SU-DHL-6 (cell line): Measurements from ENCODE around the gene CCKAR.

ENCODE experiments used
- H2AFZ ChIP-seq: fragments of 200-600 bp; sonication (generic); 2 replicates; pipeline ENCODE4 v1.6.1; 2014; ENCODE audit warnings: low read depth, mild to moderate bottlenecking, moderate library complexity, mixed read lengths, antibody characterized with exemption, low read length; ENCODE audit not compliant: severe bottlenecking
- H3F3A ChIP-seq: fragments of 200-600 bp; shearing (Covaris generic); 2 replicates; pipeline ENCODE4 v1.6.0; 2016; ENCODE audit warnings: antibody characterized with exemption, mild to moderate bottlenecking; ENCODE audit not compliant: insufficient read depth
- H3K27ac ChIP-seq: fragments of 200-600 bp; sonication (generic); 2 replicates; pipeline ENCODE4 v1.5.1; 2016; ENCODE audit warnings: low read depth, mild to moderate bottlenecking, low read length, moderate library complexity, mixed read lengths
- H3K27me3 ChIP-seq: fragments of 200-600 bp; sonication (generic), shearing (Covaris generic); 2 replicates; pipeline ENCODE4 v1.6.0; 2014; ENCODE audit warnings: mild to moderate bottlenecking, low read length
- H3K36me3 ChIP-seq: fragments of 200-600 bp; sonication (generic); 2 replicates; pipeline ENCODE4 v1.6.1; 2014; ENCODE audit warnings: mild to moderate bottlenecking, low read length, mixed read lengths
- H3K4me2 ChIP-seq: fragments of 300-600, 200-600 bp; shearing (Covaris generic), sonication (generic); 2 replicates; pipeline ENCODE4 v1.6.0; 2014; ENCODE audit warnings: low read length, low read depth, mild to moderate bottlenecking; ENCODE audit not compliant: poor library complexity, severe bottlenecking
- H3K4me3 ChIP-seq: fragments of 200-600 bp; sonication (generic); 2 replicates; pipeline ENCODE4 v1.5.1; 2014; ENCODE audit warnings: antibody characterized with exemption, low read length, mild to moderate bottlenecking, mixed read lengths; ENCODE audit not compliant: insufficient read depth, poor library complexity, severe bottlenecking
- H3K79me2 ChIP-seq: fragments of 200-600 bp; sonication (generic); 2 replicates; pipeline ENCODE4 v1.6.1; 2014; ENCODE audit warnings: mild to moderate bottlenecking, low read length, moderate library complexity; ENCODE audit not compliant: insufficient read depth
- H3K9ac ChIP-seq: fragments of 200-600 bp; sonication (generic); 2 replicates; pipeline ENCODE4 v1.7.0; 2014; ENCODE audit warnings: mild to moderate bottlenecking, low read length
- H3K9me2 ChIP-seq: fragments of 200-600 bp; sonication (generic); replicated peaks from 2 replicates; pipeline ENCODE4 v1.6.1; 2014; ENCODE audit warnings: low read length; ENCODE audit not compliant: insufficient read depth
- H3K9me3 ChIP-seq: fragments of 200-600 bp; sonication (generic); 2 replicates; pipeline ENCODE4 v1.6.1; 2014; ENCODE audit warnings: low read length, mixed read lengths; ENCODE audit not compliant: insufficient read depth
- H4K20me1 ChIP-seq: fragments of 200-600 bp; sonication (generic); 2 replicates; pipeline ENCODE4 v1.6.1; 2014; ENCODE audit warnings: low read depth, mild to moderate bottlenecking, antibody characterized with exemption, low read length, moderate library complexity, mixed read lengths
- CTCF ChIP-seq: fragments of 200-600 bp; sonication (generic); IDR thresholded peaks from one replicate; pipeline ENCODE4 v1.5.1; 2017; ENCODE audit warnings: antibody characterized with exemption, mild to moderate bottlenecking, low read length, moderate library complexity; ENCODE audit not compliant: insufficient read depth, poor library complexity, severe bottlenecking
- EZH2phosphoT487 ChIP-seq: fragments of 200-600 bp; sonication (generic), shearing (Covaris generic); conservative IDR thresholded peaks from 2 replicates; pipeline ENCODE4 v1.6.1; 2018; ENCODE audit warnings: mild to moderate bottlenecking, antibody characterized with exemption, low read length, moderate library complexity, mixed read lengths

CCKAR gene

GRCh38 chr4:26509681-26510333 is 19.5 kb upstream of the CCKAR start:
- Histone ChIP-seq H2AFZ (no peak overlapping the region), H3K9me2 (no peaks in the 10 kb centered on the region), H3K36me3 (no peaks in the 10 kb centered on the region), H3K27me3 (no peaks in the 10 kb centered on the region), H4K20me1 (no peaks in the 10 kb centered on the region), H3F3A (no peaks in the 10 kb centered on the region), H3K79me2 (no peaks in the 10 kb centered on the region), H3K9me3 (no peaks in the 10 kb centered on the region), H3K4me2 (no peak overlapping the region), H3K9ac (no peak overlapping the region), H3K27ac (no peak overlapping the region), H3K4me3 (no peak overlapping the region)
- TF ChIP-seq EZH2phosphoT487 = no peak
- TF ChIP-seq CTCF = no peak

- Histone ChIP-seq H4K20me1 (no peaks in the 10 kb centered on the region), H3K27ac (no peak overlapping the region), H3K27me3 (no peaks in the 10 kb centered on the region), H3K9me2 (no peaks in the 10 kb centered on the region), H3K9me3 (no peaks in the 10 kb centered on the region), H3K79me2 (no peaks in the 10 kb centered on the region), H3K4me3 (no peak overlapping the region), H3K4me2 (no peak overlapping the region), H3K36me3 (no peaks in the 10 kb centered on the region), H3F3A (no peaks in the 10 kb centered on the region), H2AFZ (no peak overlapping the region), H3K9ac (no peak overlapping the region)
- no peak for TF ChIP-seq EZH2phosphoT487
- no peak for TF ChIP-seq CTCF
These were observed 17.0 kb upstream of the CCKAR start for GRCh38 chr4:26507286-26507685.

GRCh38 chr4:26503844-26504243 is 13.6 kb upstream of the CCKAR start:
- Histone ChIP-seq H3K36me3 (no peaks in the 10 kb centered on the region), H2AFZ (no peak overlapping the region), H3K79me2 (no peaks in the 10 kb centered on the region), H3K27ac (no peak overlapping the region), H4K20me1 (no peaks in the 10 kb centered on the region), H3F3A (no peaks in the 10 kb centered on the region), H3K9me2 (no peaks in the 10 kb centered on the region), H3K9ac (no peak overlapping the region), H3K4me2 (no peak overlapping the region), H3K9me3 (peaks cover 6% of the 10 kb centered on the region; the same call in 1 of the 2 replicates), H3K27me3 (no peaks in the 10 kb centered on the region), H3K4me3 (no peak overlapping the region)
- TF ChIP-seq EZH2phosphoT487 (no peak), CTCF (no peak)
